ENCODE data around the gene TOX2. TPM values are rescaled to one million over a fixed set of nuclear protein-coding genes. Genes with fewer than 3 reads are reported as not detected.
A peak's percentile ranks its signal among the peaks of the same experiment; 100 is the strongest.

TOX2 gene
- total RNA-seq, 1 experiment from 2014 or later = 1.7 TPM

- no peak overlapping the region for H3K4ac ChIP-seq (ENCODE audit: low read depth, low read length)
- H3K9ac ChIP-seq (ENCODE audit: extremely low read depth, insufficient read length, low read length) = no peak overlapping the region
- H4K8ac ChIP-seq (replicated peaks; ENCODE audit: insufficient read length, low read depth, low read length) = no peak overlapping the region
- no peak overlapping the region for H3K14ac ChIP-seq (ENCODE audit: insufficient read depth, low read length)
- H4K5ac ChIP-seq (ENCODE audit: insufficient read length, low read depth, low read length) = no peak overlapping the region
- H3K4me1 ChIP-seq (ENCODE audit: insufficient read depth, low read length) = 0 out of 2 replicates have a peak, but pooled peaks cover 3% of the 10 kb centered on the region
- no peak overlapping the region for H3K56ac ChIP-seq (ENCODE audit: insufficient read length, low read depth, low read length)
- no peaks in the 10 kb centered on the region for H3K23me2 ChIP-seq (ENCODE audit: insufficient read length, low read depth, low read length, poor library complexity, severe bottlenecking)
- no peak overlapping the region for H2BK15ac ChIP-seq (ENCODE audit: low read depth, low read length)
- no peak for DNase-seq
- H2AFZ ChIP-seq (ENCODE audit: low read length) = no peak overlapping the region
- H3T11ph ChIP-seq (ENCODE audit: low read length) = no peak overlapping the region
- peaks cover 13 to 19% of the 10 kb centered on the region in 2 experiments for H3K4me1 Mint-ChIP-seq
- no peak overlapping the region for H2AK5ac ChIP-seq (ENCODE audit: insufficient read length, low read length)
- no CpG with 5 or more reads among the region's 4 CpGs for WGBS (ENCODE audit: extremely low coverage, insufficient read length, low lambda C conversion rate)
- no peak overlapping the region for H2BK120ac ChIP-seq (ENCODE audit: low read depth, low read length, poor library complexity, severe bottlenecking)
- no peaks in the 10 kb centered on the region for H3K79me2 ChIP-seq (ENCODE audit: insufficient read depth, low read length)
- H3K9me3 Mint-ChIP-seq = no peaks in the 10 kb centered on the region
- no peaks in the 10 kb centered on the region for H3K27me3 ChIP-seq (ENCODE audit: insufficient read depth, low read length)
- peak overlapping the region in 1 of 3 experiments; percentile 70; a peak in 1 of 7 replicates for H3K27ac Mint-ChIP-seq
- H3K23ac ChIP-seq (ENCODE audit: insufficient read length, low read depth, low read length) = no peak overlapping the region
- H4K91ac ChIP-seq (ENCODE audit: insufficient read length, low read depth, low read length) = no peak overlapping the region
- no peak overlapping the region; a peak in 1 of 5 replicates for H3K4me3 Mint-ChIP-seq
- H3K4me2 ChIP-seq (ENCODE audit: insufficient read depth, insufficient read length, low read length) = no peak overlapping the region
- H2BK20ac ChIP-seq (ENCODE audit: low read depth, low read length, poor library complexity, severe bottlenecking) = no peak overlapping the region
- H3K27ac ChIP-seq (ENCODE audit: insufficient read length, low read depth, low read length) = no peak overlapping the region
- no peaks in the 10 kb centered on the region for H3K79me1 ChIP-seq (ENCODE audit: insufficient read depth, low read depth, low read length, poor library complexity, severe bottlenecking)
- no peak overlapping the region for H3K18ac ChIP-seq (ENCODE audit: insufficient read length, low read depth, low read length)
- no peak overlapping the region for H2BK12ac ChIP-seq (ENCODE audit: insufficient read length, low read depth, low read length)
- no peak for TF ChIP-seq CTCF (conservative IDR thresholded peaks at IDR 0.05)
- no peaks in the 10 kb centered on the region for H3K36me3 Mint-ChIP-seq (ENCODE audit: insufficient read depth in 1 of 3, low read depth in 3 of 3)
- no peaks in the 10 kb centered on the region for H3K9me3 ChIP-seq (ENCODE audit: control insufficient read depth, low read depth, low read length)
- no peak overlapping the region for H2BK5ac ChIP-seq (ENCODE audit: insufficient read length, low read length)
- H3K27me3 Mint-ChIP-seq (ENCODE audit: low read depth) = peaks cover 3% of the 10 kb centered on the region
- no peaks in the 10 kb centered on the region for H4K20me1 ChIP-seq (ENCODE audit: control insufficient read depth, insufficient read depth, insufficient read length)
Measured at GRCh38 chr20:44029848-44030230, 115.2 kb downstream of the TOX2 start.
